GM23248 (cell line): ENCODE data around the gene PAN2.

ENCODE experiments used
- EZH2 ChIP-seq: fragments of 200-600 bp; sonication (generic); IDR thresholded peaks from 2 replicates; pipeline ENCODE4 v1.6.1; 2018; ENCODE audit warnings: antibody characterized with exemption, mild to moderate bottlenecking; ENCODE audit not compliant: insufficient read depth, poor library complexity, severe bottlenecking
- EZH2phosphoT487 ChIP-seq: fragments of 200-600 bp; sonication (generic); IDR thresholded peaks from 2 replicates; pipeline ENCODE4 v1.6.1; 2018; ENCODE audit warnings: antibody characterized with exemption, moderate library complexity, mild to moderate bottlenecking, low read depth; ENCODE audit not compliant: insufficient read depth

DNA sequence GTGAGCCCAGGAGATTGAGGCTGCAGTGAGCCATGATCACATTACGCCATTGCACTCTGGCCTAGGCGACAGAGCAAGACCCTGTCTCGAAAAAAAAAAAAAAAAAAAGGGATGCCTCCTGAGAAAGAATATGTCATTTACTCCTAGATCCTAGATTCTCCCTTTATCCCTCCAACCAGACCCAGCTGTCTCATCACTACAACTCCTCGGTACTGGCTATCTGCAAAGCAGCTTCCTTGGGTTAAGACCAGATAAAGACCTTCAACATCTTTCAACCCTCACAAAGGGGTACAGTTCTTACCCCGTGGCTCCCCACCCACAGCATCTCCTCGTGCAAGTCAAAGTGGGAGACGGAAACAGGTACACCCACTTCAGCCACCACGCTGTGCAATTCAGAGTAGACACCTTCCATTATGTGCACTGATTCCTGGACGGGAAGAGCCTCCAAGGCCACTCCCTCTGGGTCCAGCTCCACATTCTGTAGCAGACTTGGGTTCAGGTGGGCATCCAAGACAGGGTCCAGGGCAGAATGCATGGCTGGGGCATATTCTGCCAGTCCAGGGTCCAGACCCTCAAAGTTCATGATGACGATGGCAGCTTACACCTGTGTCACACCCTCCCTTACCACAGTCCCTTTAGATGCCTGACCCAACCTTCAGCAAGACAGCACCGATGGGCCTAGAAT, 1.1 kb downstream of the PAN2 start:
- no peak for TF ChIP-seq EZH2
- TF ChIP-seq EZH2phosphoT487: no peak
